DMS114 treated with DMSO at 0.1 percent for 48 hours (cell line): ENCODE data around the gene ERC2.

ENCODE experiments used
- DNase-seq: peaks from one replicate; lab custom pipeline; 2025; ENCODE audit not compliant: unreplicated experiment; lab: John Stamatoyannopoulos, UW

ERC2 gene

GRCh38 chr3:55469957-55470526, 998.2 kb downstream of the ERC2 start:
- DNase-seq = no peak

DNA sequence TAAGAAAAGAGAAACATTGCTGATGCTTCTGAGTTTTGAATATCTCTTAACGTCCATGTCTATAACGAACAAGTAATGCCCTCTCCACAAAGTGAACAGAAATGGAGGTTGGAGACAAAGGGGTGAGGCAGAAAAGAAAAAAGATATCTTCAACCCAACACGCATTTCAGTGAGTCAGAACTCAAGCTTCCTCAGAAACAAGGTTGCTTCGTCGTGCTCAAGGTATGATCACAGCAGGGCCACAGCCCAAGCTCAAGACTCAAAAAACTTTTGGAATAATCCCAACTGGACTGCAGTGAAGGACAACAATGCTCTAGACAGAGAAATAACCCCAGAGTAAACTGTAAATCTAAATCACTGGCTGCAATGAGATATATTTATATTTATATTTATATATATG, 1000.0 kb downstream of the ERC2 start:
- no peak for DNase-seq

- no peak for DNase-seq
Observed at GRCh38 chr3:55467099-55467498, 1001.2 kb downstream of the ERC2 start.

DNA sequence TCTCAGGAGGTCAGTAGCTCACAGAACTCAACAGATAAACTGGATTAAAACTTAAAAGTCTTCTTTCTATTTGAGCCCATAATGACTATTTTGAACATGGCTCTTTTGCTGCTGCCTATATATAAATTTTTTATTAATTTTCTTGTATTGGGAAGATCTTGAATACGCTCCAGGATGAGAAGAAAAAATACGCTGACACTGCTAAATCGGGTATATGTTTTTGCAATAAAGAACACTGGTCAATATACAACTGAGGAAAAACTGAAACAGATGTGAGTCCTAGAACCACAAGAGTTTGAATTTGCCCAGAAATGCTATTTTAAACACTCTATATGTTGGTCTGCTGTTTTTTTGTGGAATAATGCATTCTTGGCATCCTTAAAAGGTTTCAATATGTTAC, 1001.7 kb downstream of the ERC2 start:
- no peak for DNase-seq

GRCh38 chr3:55461896-55462295, 1006.4 kb downstream of the ERC2 start:
- DNase-seq = no peak

DNA sequence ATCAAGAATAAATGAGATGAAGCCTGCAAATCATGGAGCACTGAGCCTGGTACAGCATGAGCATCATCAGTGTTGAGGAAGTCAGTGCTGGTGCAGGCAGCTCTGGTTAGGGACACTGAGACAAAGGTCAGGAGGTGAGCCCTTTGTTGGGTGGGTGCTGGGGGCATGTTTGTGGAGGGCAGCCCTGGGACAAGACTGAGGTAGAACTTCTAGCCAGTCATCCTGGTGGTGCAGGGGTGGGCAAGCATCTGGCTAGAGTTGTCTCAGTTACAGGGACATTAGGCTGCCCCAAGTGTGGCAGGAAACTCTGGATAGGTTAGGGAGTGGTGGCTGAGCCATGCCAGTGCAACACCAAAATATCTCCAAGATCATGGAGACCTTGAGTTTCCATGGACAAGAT, 1008.4 kb downstream of the ERC2 start:
- no peak for DNase-seq
